ENCODE data around the gene AKAP5. TPM values are rescaled to one million over a fixed set of nuclear protein-coding genes. Genes with fewer than 3 reads are reported as not detected.

The AKAP5 gene
- polyA plus RNA-seq, 1 donor (not counting 4 experiments of a cell fraction or from before 2014, with no cell fraction given), result 0.08 TPM

- Histone ChIP-seq H3K9me3 (ENCODE audit: control insufficient read depth, low read depth, low read length) (no peaks in the 10 kb centered on the region), H3K4me1 (ENCODE audit: control insufficient read depth, extremely low read depth, insufficient read depth, low read length) (peaks cover 13% of the 10 kb centered on the region), H3K27me3 (ENCODE audit: control insufficient read depth, extremely low read depth, insufficient read depth, low read length) (no peaks in the 10 kb centered on the region), H3K79me2 (ENCODE audit: control insufficient read depth, insufficient read depth, low read length) (no peaks in the 10 kb centered on the region), H2AFZ (ENCODE audit: control insufficient read depth, low read length) (no peak overlapping the region), H3K9me1 (ENCODE audit: control insufficient read depth, extremely low read depth, insufficient read depth, low read length) (no peaks in the 10 kb centered on the region), H3K36me3 (ENCODE audit: control insufficient read depth in 2 of 2, extremely low read depth in 1 of 2, insufficient read depth in 2 of 2, low read length in 2 of 2) (peaks cover 5 to 6% of the 10 kb centered on the region in 2 experiments), H3K4me2 (ENCODE audit: control insufficient read depth, extremely low read depth, insufficient read depth, low read depth, low read length) (no peak overlapping the region), H3K27ac (ENCODE audit: control insufficient read depth, insufficient read depth, low read length) (no peak overlapping the region), H3K4me3 (ENCODE audit: control insufficient read depth in 2 of 3, extremely low read depth in 1 of 3, insufficient read depth in 2 of 3, low read depth in 1 of 3, low read length in 3 of 3) (no peak overlapping the region), H4K20me1 (ENCODE audit: control insufficient read depth, extremely low read depth, insufficient read depth, low read length) (no peaks in the 10 kb centered on the region), H3K9ac (ENCODE audit: control insufficient read depth, extremely low read depth, insufficient read depth, low read length) (no peak overlapping the region)
- DNase-seq (ENCODE audit: low read depth, low spot score), result no peak
- TF ChIP-seq CTCF (optimal IDR thresholded peaks at IDR 0.05 in 1 of 3, IDR thresholded peaks at IDR 0.05 in 1 of 3, conservative IDR thresholded peaks at IDR 0.05 in 1 of 3; ENCODE audit: extremely low read depth in 1 of 3, insufficient read depth in 2 of 3, low read length in 3 of 3), result no peak
- TF ChIP-seq EZH2 (IDR thresholded peaks at IDR 0.05; ENCODE audit: low read length), result no peak
- no peak for FAIRE-seq
- dilution Hi-C loops (cut with MboI; ENCODE audit: extremely low pct_ligation_motif_present, low sequenced_read_pairs), result no loop called here
Observed at GRCh38 chr14:64463873-64464272, 1.4 kb upstream of the AKAP5 start.

DNA sequence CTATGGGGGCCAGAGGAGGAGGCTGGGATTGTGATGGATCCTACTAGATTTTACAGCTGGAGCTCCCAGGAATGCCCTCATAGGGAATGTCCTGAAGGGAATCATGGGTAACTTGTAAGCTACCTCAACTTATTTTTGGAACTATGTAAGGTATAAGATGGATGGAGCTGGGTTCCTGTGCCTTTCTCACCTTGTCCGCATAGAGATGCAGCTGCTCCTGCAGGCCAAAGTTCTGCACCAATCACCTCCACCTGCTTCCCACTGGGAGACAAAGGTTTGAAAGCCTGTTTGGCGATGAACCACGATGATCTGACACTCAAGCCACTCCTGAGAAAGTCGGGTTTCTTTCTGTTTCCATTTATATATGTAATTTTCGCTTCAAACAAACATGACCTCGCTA, 648 bp upstream of the AKAP5 start:
- no peaks in the 10 kb centered on the region for H3K27me3 ChIP-seq (ENCODE audit: control insufficient read depth, extremely low read depth, insufficient read depth, low read length)
- no peaks in the 10 kb centered on the region for H4K20me1 ChIP-seq (ENCODE audit: control insufficient read depth, extremely low read depth, insufficient read depth, low read length)
- no peak for FAIRE-seq
- dilution Hi-C loops (cut with MboI; ENCODE audit: extremely low pct_ligation_motif_present, low sequenced_read_pairs), result no loop called here
- H3K27ac ChIP-seq (ENCODE audit: control insufficient read depth, insufficient read depth, low read length), result no peak overlapping the region
- no peak for TF ChIP-seq CTCF (optimal IDR thresholded peaks at IDR 0.05 in 1 of 3, IDR thresholded peaks at IDR 0.05 in 1 of 3, conservative IDR thresholded peaks at IDR 0.05 in 1 of 3; ENCODE audit: extremely low read depth in 1 of 3, insufficient read depth in 2 of 3, low read length in 3 of 3)
- TF ChIP-seq EZH2 (IDR thresholded peaks at IDR 0.05; ENCODE audit: low read length), result no peak
- H3K36me3 ChIP-seq (ENCODE audit: control insufficient read depth in 2 of 2, extremely low read depth in 1 of 2, insufficient read depth in 2 of 2, low read length in 2 of 2), result peaks cover 3 to 5% of the 10 kb centered on the region in 2 experiments
- H3K9ac ChIP-seq (ENCODE audit: control insufficient read depth, extremely low read depth, insufficient read depth, low read length), result peak overlapping the region; percentile 31
- no peak overlapping the region for H2AFZ ChIP-seq (ENCODE audit: control insufficient read depth, low read length)
- no peaks in the 10 kb centered on the region for H3K9me3 ChIP-seq (ENCODE audit: control insufficient read depth, low read depth, low read length)
- H3K79me2 ChIP-seq (ENCODE audit: control insufficient read depth, insufficient read depth, low read length), result no peaks in the 10 kb centered on the region
- peak overlapping the region; percentile 39 to 65 (median 63) for H3K4me3 ChIP-seq (ENCODE audit: control insufficient read depth in 2 of 3, extremely low read depth in 1 of 3, insufficient read depth in 2 of 3, low read depth in 1 of 3, low read length in 3 of 3)
- DNase-seq (ENCODE audit: low read depth, low spot score), result no peak
- H3K4me1 ChIP-seq (ENCODE audit: control insufficient read depth, extremely low read depth, insufficient read depth, low read length), result peaks cover 13% of the 10 kb centered on the region
- peak overlapping the region; percentile 83 for H3K4me2 ChIP-seq (ENCODE audit: control insufficient read depth, extremely low read depth, insufficient read depth, low read depth, low read length)
- H3K9me1 ChIP-seq (ENCODE audit: control insufficient read depth, extremely low read depth, insufficient read depth, low read length), result no peaks in the 10 kb centered on the region

Data from keratinocyte (primary cell).